ENCODE measurements around the gene SOX12.

GRCh38 chr20:371755-372542, 46.6 kb downstream of the SOX12 start:
- TF ChIP-seq EZH2 (IDR thresholded peaks at IDR 0.05) (no peak), POLR2AphosphoS5 (IDR thresholded peaks at IDR 0.05; ENCODE audit: borderline replicate concordance, low read depth, low read length) (no peak), FOXP2 (optimal IDR thresholded peaks at IDR 0.05; ENCODE audit: control extremely low read depth, extremely low read length, insufficient read depth) (no peak)
